ENCODE data around the gene ENOX1. TPM values are rescaled to one million over a fixed set of nuclear protein-coding genes. Genes with fewer than 3 reads are reported as not detected.

ENOX1 gene
- total RNA-seq, 2 donors from 2014 or later: 0.78 to 4.3 TPM

- H3K27me3 ChIP-seq: no peaks in the 10 kb centered on the region
- H3K36me3 ChIP-seq (replicated peaks in 1 of 2; ENCODE audit: insufficient read depth in 1 of 2, low read depth in 2 of 2): no peaks in the 10 kb centered on the region
- 41 to 51% methylated on average over 3 of the region's 3 CpGs for WGBS, 2 donors
- TF ChIP-seq CTCF (IDR thresholded peaks at IDR 0.05) (no peak), POLR2A (IDR thresholded peaks at IDR 0.05) (no peak)
- ATAC-seq (no peak), DNase-seq (no peak)
- no peak overlapping the region for H3K4me3 ChIP-seq
- no peaks in the 10 kb centered on the region for H3K9me3 ChIP-seq
- intact Hi-C loops (cut with DNase I): loop anchor here (10.0 kb wide), 1 partner anchor 503 kb away; no protein-coding TSS in a partner anchor
- H3K4me1 ChIP-seq: peaks cover 7% of the 10 kb centered on the region
- H3K27ac ChIP-seq: no peak overlapping the region
Observed at GRCh38 chr13:43301346-43301969, 485.3 kb downstream of the ENOX1 start.

- Histone ChIP-seq H3K27ac (no peak overlapping the region), H3K36me3 (replicated peaks in 1 of 2; ENCODE audit: insufficient read depth in 1 of 2, low read depth in 2 of 2) (no peaks in the 10 kb centered on the region), H3K27me3 (no peaks in the 10 kb centered on the region), H3K4me3 (no peak overlapping the region), H3K9me3 (no peaks in the 10 kb centered on the region), H3K4me1 (peaks cover 7% of the 10 kb centered on the region)
- intact Hi-C loops (cut with DNase I): loop anchor here (10.0 kb wide), 1 partner anchor 504 kb away; no protein-coding TSS in a partner anchor
- 31 to 36% methylated on average over 4 of the region's 4 CpGs for WGBS, 2 donors
- TF ChIP-seq POLR2A (IDR thresholded peaks at IDR 0.05) (no peak), CTCF (IDR thresholded peaks at IDR 0.05) (no peak)
- no peak for DNase-seq
- no peak for ATAC-seq
Observed at GRCh38 chr13:43300865-43301264, 485.9 kb downstream of the ENOX1 start.

GRCh38 chr13:43299374-43299773 is 487.4 kb downstream of the ENOX1 start:
- ATAC-seq (no peak), DNase-seq (no peak)
- Histone ChIP-seq H3K27ac (no peak overlapping the region), H3K27me3 (no peaks in the 10 kb centered on the region), H3K9me3 (no peaks in the 10 kb centered on the region), H3K36me3 (replicated peaks in 1 of 2; ENCODE audit: insufficient read depth in 1 of 2, low read depth in 2 of 2) (no peaks in the 10 kb centered on the region), H3K4me1 (peaks cover 7% of the 10 kb centered on the region), H3K4me3 (no peak overlapping the region)
- WGBS, 2 donors: 68 to 71% methylated on average over 5 of the region's 5 CpGs
- TF ChIP-seq POLR2A (IDR thresholded peaks at IDR 0.05) (no peak), CTCF (IDR thresholded peaks at IDR 0.05) (no peak)
- intact Hi-C loops (cut with DNase I): no loop called here

- H3K4me1 ChIP-seq: peaks cover 7% of the 10 kb centered on the region
- H3K4me3 ChIP-seq: no peak overlapping the region
- 59 to 66% methylated on average over 2 of the region's 2 CpGs for WGBS, 2 donors
- TF ChIP-seq CTCF (IDR thresholded peaks at IDR 0.05): no peak
- TF ChIP-seq POLR2A (IDR thresholded peaks at IDR 0.05): no peak
- ATAC-seq (no peak), DNase-seq (no peak)
- no peaks in the 10 kb centered on the region for H3K9me3 ChIP-seq
- intact Hi-C loops (cut with DNase I): no loop called here
- no peaks in the 10 kb centered on the region for H3K27me3 ChIP-seq
- no peak overlapping the region for H3K27ac ChIP-seq
- H3K36me3 ChIP-seq (replicated peaks in 1 of 2; ENCODE audit: insufficient read depth in 1 of 2, low read depth in 2 of 2): no peaks in the 10 kb centered on the region
Observed at GRCh38 chr13:43298816-43299215, 488.0 kb downstream of the ENOX1 start.
